Measurements from ENCODE around the gene FCN1. TPM values are rescaled to one million over a fixed set of nuclear protein-coding genes. Genes with fewer than 3 reads are reported as not detected.

The FCN1 gene
- total and polyA plus RNA-seq, 9 of the 15 experiments (the other 6 are each of a cell fraction or from before 2014, with no cell fraction given): not detected

DNA sequence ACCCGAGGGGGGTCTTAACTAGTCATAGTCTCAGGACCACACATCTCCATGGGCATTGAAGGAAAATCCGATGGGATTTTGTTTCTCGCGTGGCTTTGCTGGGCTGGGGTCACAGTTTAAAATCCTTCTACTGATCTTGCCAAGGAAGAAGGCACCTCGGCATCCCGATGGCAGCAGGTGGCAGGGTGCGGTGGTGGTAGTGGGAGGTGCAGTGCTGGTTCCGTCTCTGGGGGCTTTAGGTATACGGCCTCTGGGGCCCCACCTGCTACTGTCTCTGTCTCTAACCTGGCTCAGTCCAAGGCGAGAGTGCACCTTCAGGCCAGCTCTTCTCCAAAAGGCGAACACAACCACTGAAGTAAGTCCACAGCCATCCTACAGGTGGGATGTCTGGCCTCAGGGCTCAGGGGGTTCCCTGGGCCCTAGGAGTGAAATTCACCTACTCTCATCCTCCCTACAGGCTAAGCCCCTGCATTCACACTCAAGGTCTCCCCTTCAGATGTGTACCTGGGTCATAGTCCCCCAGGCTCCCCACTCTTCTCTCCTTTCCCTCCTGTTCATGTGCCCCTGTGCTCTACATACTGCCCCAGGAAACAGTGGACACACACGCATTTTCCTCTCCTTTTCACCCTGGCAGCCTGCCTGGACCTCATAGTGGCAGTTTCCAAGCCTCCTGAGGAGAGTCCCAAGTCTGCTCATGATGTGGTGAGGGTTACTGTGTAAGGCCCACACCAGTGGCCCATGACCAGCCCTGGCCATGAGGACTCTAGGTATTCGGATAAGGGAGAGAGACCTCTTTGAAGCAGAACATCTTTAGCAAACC lies 37.8 kb downstream of the FCN1 start:
- H3K27me3 ChIP-seq (ENCODE audit: control insufficient read depth in 2 of 2, insufficient read depth in 2 of 2, low read length in 2 of 2): peaks cover 0 to 38% of the 10 kb centered on the region in 2 experiments; a peak in 3 of 5 replicates
- intact Hi-C loops (cut with micrococcal nuclease) (no loop called here), in situ Hi-C loops (cut with MboI) (no loop called here)
- no peak for ATAC-seq
- H3K4me2 ChIP-seq (ENCODE audit: insufficient read depth, low read length): no peak overlapping the region
- ChIA-PET CTCF (ENCODE audit: low intra/inter-chr PET ratio) (no interaction called here), POLR2A (interaction anchor here (1.0 kb wide), 1 partner anchor 9 kb away, joined by 3 read pairs; no protein-coding TSS in a partner anchor)
- H3K36me3 ChIP-seq (ENCODE audit: control insufficient read depth, insufficient read depth, low read length): no peaks in the 10 kb centered on the region
- 2% methylated on average over 13 of the region's 13 CpGs for WGBS (ENCODE audit: insufficient coverage, low coverage, missing lambda C conversion rate)
- H3K27ac ChIP-seq (ENCODE audit: extremely low read depth, low read depth, low read length): no peak overlapping the region
- no peak for DNase-seq (ENCODE audit: extremely low read depth in 1 of 4, low spot score in 3 of 4)
- BruUV-seq (replicated peaks): no TSS peak
- 0 out of 2 replicates have a peak, but pooled peaks cover 4% of the 10 kb centered on the region for H4K20me1 ChIP-seq (replicated peaks; ENCODE audit: control insufficient read depth, insufficient read depth, low read length)
- H3K9me1 ChIP-seq (ENCODE audit: control insufficient read depth, insufficient read depth, low read length): no peaks in the 10 kb centered on the region
- no peak overlapping the region for H3K4me3 ChIP-seq
- H3K9me3 ChIP-seq (replicated peaks; ENCODE audit: control insufficient read depth, insufficient read depth, low read depth, low read length): no peaks in the 10 kb centered on the region
- no peak overlapping the region for H3K9ac ChIP-seq (ENCODE audit: insufficient read depth in 1 of 2, low read depth in 2 of 2, low read length in 2 of 2)
- no peak for FAIRE-seq
- H3K4me1 ChIP-seq (replicated peaks in 1 of 2; ENCODE audit: control insufficient read depth in 2 of 2, insufficient read depth in 2 of 2, low read length in 2 of 2): no peaks in the 10 kb centered on the region
- H2AFZ ChIP-seq (ENCODE audit: low read depth, low read length): no peak overlapping the region
- H3K79me2 ChIP-seq (ENCODE audit: control insufficient read depth, insufficient read depth, low read length): no peaks in the 10 kb centered on the region
- no peak for TF ChIP-seq STAT5B (CRISPR knock-in tag; IDR thresholded peaks at IDR 0.05)
- TF ChIP-seq ARID2 (IDR thresholded peaks at IDR 0.05): no peak
- no peak for TF ChIP-seq HMG20B (CRISPR knock-in tag; IDR thresholded peaks at IDR 0.05)
- no peak for TF ChIP-seq ZKSCAN3 (CRISPR knock-in tag; IDR thresholded peaks at IDR 0.05)
- no peak for TF ChIP-seq ZBTB8A (IDR thresholded peaks at IDR 0.05; ENCODE audit: partially characterized antibody)
- TF ChIP-seq ZFX (CRISPR knock-in tag; IDR thresholded peaks at IDR 0.05): no peak
- no peak for TF ChIP-seq CHD1 (IDR thresholded peaks at IDR 0.05; ENCODE audit: low read length)
- TF ChIP-seq KAT8 (IDR thresholded peaks at IDR 0.05; ENCODE audit: low read depth): no peak
- TF ChIP-seq CAMTA2 (CRISPR knock-in tag; conservative IDR thresholded peaks at IDR 0.05): no peak
- no peak for TF ChIP-seq TEAD1 (CRISPR knock-in tag; IDR thresholded peaks at IDR 0.05)
- TF ChIP-seq, protein P1, sequence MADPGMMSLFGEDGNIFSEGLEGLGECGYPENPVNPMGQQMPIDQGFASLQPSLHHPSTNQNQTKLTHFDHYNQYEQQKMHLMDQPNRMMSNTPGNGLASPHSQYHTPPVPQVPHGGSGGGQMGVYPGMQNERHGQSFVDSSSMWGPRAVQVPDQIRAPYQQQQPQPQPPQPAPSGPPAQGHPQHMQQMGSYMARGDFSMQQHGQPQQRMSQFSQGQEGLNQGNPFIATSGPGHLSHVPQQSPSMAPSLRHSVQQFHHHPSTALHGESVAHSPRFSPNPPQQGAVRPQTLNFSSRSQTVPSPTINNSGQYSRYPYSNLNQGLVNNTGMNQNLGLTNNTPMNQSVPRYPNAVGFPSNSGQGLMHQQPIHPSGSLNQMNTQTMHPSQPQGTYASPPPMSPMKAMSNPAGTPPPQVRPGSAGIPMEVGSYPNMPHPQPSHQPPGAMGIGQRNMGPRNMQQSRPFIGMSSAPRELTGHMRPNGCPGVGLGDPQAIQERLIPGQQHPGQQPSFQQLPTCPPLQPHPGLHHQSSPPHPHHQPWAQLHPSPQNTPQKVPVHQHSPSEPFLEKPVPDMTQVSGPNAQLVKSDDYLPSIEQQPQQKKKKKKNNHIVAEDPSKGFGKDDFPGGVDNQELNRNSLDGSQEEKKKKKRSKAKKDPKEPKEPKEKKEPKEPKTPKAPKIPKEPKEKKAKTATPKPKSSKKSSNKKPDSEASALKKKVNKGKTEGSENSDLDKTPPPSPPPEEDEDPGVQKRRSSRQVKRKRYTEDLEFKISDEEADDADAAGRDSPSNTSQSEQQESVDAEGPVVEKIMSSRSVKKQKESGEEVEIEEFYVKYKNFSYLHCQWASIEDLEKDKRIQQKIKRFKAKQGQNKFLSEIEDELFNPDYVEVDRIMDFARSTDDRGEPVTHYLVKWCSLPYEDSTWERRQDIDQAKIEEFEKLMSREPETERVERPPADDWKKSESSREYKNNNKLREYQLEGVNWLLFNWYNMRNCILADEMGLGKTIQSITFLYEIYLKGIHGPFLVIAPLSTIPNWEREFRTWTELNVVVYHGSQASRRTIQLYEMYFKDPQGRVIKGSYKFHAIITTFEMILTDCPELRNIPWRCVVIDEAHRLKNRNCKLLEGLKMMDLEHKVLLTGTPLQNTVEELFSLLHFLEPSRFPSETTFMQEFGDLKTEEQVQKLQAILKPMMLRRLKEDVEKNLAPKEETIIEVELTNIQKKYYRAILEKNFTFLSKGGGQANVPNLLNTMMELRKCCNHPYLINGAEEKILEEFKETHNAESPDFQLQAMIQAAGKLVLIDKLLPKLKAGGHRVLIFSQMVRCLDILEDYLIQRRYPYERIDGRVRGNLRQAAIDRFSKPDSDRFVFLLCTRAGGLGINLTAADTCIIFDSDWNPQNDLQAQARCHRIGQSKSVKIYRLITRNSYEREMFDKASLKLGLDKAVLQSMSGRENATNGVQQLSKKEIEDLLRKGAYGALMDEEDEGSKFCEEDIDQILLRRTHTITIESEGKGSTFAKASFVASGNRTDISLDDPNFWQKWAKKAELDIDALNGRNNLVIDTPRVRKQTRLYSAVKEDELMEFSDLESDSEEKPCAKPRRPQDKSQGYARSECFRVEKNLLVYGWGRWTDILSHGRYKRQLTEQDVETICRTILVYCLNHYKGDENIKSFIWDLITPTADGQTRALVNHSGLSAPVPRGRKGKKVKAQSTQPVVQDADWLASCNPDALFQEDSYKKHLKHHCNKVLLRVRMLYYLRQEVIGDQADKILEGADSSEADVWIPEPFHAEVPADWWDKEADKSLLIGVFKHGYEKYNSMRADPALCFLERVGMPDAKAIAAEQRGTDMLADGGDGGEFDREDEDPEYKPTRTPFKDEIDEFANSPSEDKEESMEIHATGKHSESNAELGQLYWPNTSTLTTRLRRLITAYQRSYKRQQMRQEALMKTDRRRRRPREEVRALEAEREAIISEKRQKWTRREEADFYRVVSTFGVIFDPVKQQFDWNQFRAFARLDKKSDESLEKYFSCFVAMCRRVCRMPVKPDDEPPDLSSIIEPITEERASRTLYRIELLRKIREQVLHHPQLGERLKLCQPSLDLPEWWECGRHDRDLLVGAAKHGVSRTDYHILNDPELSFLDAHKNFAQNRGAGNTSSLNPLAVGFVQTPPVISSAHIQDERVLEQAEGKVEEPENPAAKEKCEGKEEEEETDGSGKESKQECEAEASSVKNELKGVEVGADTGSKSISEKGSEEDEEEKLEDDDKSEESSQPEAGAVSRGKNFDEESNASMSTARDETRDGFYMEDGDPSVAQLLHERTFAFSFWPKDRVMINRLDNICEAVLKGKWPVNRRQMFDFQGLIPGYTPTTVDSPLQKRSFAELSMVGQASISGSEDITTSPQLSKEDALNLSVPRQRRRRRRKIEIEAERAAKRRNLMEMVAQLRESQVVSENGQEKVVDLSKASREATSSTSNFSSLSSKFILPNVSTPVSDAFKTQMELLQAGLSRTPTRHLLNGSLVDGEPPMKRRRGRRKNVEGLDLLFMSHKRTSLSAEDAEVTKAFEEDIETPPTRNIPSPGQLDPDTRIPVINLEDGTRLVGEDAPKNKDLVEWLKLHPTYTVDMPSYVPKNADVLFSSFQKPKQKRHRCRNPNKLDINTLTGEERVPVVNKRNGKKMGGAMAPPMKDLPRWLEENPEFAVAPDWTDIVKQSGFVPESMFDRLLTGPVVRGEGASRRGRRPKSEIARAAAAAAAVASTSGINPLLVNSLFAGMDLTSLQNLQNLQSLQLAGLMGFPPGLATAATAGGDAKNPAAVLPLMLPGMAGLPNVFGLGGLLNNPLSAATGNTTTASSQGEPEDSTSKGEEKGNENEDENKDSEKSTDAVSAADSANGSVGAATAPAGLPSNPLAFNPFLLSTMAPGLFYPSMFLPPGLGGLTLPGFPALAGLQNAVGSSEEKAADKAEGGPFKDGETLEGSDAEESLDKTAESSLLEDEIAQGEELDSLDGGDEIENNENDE (IDR thresholded peaks at IDR 0.05; ENCODE audit: low read depth, low read length): no peak
